Caki2 (cell line): ENCODE data around the gene ELK1. TPM values are rescaled to one million over a fixed set of nuclear protein-coding genes. Genes with fewer than 3 reads are reported as not detected.
"Not testable (repeated sequence)": the region's sequence is repeated elsewhere in the genome, so short reads cannot be mapped to it uniquely, and the experiment has no call there.

ENCODE experiments used
- DNase-seq: peaks from one replicate; pipeline ENCODE4 v3.0.0-alpha.2; 2015; ENCODE audit warnings: low read depth
- in situ Hi-C: cut with HindIII; loops from 2 replicates; pipeline ENCODE4 v1.10.0; 2016; ENCODE audit warnings: low sequenced_read_pairs, low pct_unique_long_range_greater_than_20kb, mixed read lengths
- total RNA-seq: library from RNA; depleted of rRNA; stranded (reverse); fragments of >200 nt; shearing (Covaris generic); gene quantifications from 2 replicates; pipeline ENCODE4 v1.2.3, GENCODE V29; 2014; ENCODE audit warnings: low replicate concordance; rRNA removed

ELK1 gene, protein sequence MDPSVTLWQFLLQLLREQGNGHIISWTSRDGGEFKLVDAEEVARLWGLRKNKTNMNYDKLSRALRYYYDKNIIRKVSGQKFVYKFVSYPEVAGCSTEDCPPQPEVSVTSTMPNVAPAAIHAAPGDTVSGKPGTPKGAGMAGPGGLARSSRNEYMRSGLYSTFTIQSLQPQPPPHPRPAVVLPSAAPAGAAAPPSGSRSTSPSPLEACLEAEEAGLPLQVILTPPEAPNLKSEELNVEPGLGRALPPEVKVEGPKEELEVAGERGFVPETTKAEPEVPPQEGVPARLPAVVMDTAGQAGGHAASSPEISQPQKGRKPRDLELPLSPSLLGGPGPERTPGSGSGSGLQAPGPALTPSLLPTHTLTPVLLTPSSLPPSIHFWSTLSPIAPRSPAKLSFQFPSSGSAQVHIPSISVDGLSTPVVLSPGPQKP
- 28.1 and 28.9 TPM in 2 replicates for total RNA-seq

GRCh38 chrX:47650164-47651042, at the start of gene ELK1:
Gene ELK1 (minus strand): TSS chrX:47650563. CDS start chrX:47641441, 9,122 bp downstream.
- DNase-seq = peak; percentile 98
- in situ Hi-C loops = no loop called here

- DNase-seq = no peak
- in situ Hi-C loops = no loop called here
Measured at GRCh38 chrX:47697181-47697580, 46.8 kb upstream of the ELK1 start.

DNA sequence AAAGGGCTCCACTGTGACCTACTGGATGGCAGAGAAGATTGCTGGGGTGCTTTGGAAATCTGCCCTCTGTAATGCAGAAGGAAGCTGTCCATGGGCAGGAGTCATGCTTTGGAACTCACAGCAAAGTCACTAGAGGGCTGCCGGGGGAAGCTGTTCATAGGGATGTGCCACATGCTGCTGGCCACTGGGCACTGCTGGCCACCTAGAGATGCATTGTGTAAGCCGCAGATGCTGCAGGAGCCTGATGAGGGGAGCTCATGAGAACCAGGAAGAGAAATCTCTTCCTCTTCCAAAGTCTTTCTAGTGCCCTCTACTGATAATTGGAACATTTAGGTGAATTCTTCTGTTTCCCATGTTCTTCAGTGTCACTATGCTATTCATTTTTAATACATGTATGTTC, 39.8 kb upstream of the ELK1 start:
- in situ Hi-C loops = no loop called here
- no peak for DNase-seq

GRCh38 chrX:47687263-47687662, 36.9 kb upstream of the ELK1 start:
- in situ Hi-C loops = no loop called here
- DNase-seq = no peak

GRCh38 chrX:47683829-47684205, 33.5 kb upstream of the ELK1 start:
- in situ Hi-C loops = no loop called here
- no peak for DNase-seq

GRCh38 chrX:47683184-47683828, 32.9 kb upstream of the ELK1 start:
- in situ Hi-C loops = no loop called here
- no peak for DNase-seq

- in situ Hi-C loops, DNase-seq: not testable (repeated sequence)
Measured at GRCh38 chrX:47675959-47676859, 25.8 kb upstream of the ELK1 start.

GRCh38 chrX:47674776-47675175, 24.4 kb upstream of the ELK1 start:
- no peak for DNase-seq
- in situ Hi-C loops = no loop called here

DNA sequence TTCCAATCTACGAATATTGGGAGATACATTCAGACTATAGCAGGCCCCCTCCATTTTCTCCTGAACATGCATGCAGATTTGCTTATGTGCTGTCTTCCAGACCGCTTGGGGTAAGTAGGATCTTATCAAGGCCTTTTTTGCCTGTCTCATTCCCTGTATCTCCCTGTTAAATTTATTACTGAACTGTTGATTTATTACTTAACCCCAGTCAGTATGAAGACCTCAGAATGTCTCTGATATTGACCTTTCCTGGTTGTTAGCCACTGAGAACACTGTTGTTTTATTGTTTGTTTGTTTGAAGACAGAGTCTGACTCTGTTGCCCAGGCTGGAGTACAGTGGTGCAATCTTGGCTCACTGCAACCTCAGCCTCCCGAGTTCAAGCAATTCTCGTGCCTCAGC, 15.4 kb upstream of the ELK1 start:
- DNase-seq, in situ Hi-C loops: not testable (repeated sequence)

DNA sequence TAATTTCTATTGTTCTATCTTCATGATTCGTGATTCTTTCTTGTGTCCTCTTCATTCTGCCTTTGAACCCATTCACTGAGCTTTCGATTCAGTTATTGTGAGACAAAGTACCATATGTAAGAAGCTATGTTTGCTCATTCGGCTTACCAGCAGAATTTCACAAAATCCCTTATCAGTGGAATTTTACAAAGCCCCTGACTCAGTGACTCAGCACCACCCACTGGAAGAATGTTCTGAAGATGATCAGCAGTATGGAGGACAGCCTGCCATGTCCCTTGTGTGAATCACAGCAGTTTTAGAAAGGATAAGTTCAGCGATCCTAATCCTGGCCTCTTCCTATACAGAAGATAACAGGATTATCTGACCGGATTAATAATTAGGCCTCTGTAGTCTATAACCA, 14.4 kb upstream of the ELK1 start:
- in situ Hi-C loops = no loop called here
- DNase-seq = no peak

DNA sequence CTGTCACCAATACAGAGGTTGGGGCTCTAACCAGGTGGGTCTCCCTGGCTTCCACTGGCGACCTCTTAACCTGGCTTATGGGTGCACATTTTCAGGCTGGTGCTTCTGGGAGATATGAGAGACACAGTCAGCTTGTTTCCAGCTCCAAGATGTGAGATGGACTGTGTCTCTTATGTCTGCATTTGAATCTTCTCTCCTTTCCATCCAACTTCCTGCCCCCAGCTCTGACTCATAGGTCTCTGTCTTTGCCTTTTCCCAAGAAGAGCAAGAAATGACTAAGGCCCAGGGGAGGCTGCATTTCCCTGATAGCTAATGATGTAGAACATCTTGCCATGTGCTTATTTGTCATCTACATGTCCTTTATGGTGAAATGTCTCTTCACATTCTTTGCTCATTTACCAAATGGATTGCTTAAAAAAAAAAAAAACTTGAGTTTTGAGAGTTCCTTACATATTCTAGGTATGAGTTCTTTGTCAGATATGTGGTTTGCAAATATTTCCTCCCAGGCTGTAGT, 11.8 kb upstream of the ELK1 start:
- DNase-seq = peak; percentile 78
- in situ Hi-C loops = no loop called here

DNA sequence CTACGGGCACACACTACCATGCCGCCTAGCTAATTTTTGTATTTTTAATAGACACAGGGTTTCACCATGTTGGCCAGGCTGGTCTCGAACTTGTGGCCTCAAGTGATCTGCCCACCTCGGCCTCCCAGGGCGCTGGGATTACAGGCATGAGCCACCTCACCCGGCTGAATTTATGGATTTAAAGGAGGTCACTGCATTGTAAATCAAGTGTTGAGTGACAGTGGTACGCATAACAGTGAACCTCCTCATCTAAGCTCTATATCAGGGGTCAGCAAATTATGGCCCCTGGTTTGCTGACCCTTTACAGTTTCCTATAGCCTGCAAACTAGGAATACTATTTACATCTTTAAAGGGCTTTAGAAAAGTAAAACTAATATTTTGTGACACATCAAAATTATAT, 11.2 kb upstream of the ELK1 start:
- no peak for DNase-seq
- in situ Hi-C loops = no loop called here

DNA sequence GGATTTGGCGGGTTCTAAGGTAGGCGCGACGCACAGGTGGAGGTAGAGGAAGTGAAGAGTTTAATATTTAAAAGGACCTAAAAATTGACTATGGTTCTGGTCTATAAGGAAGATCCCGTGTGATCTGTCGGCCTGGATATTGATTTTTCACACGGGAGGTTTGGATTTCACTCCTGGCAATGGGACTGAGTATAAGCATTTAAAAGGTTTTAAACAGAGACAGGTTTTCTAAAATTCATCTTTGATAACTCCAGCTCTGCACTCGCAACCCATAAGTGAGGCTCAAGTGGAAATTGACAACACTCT, 9.0 kb upstream of the ELK1 start:
- in situ Hi-C loops = no loop called here

GRCh38 chrX:47658684-47659420, 8.5 kb upstream of the ELK1 start, which contains the start of gene UXT:
Gene UXT (minus strand): TSS chrX:47659180. CDS start chrX:47658927, 253 bp downstream.
- in situ Hi-C loops = no loop called here
- DNase-seq = peak; percentile 95

More for the DNA sequence above, 9.0 kb upstream of the ELK1 start:
- no peak for DNase-seq

DNA sequence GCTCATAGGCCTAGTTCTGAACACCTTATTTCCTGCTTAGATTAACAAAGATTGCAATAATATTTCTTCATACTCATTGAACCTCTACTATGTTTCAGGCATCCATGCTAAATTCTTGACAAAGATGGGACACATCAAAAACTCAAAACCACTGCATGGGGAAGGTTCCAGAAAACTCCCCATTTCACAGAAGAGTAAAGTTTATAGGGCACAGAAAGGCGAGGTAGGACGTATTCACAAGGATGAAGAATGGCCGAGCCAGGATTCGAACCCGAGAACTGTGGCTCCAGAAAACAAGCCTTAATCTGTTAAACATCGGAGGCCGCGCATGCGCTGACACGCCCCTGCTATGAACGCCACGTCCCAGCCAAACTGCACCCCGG, 7.9 kb upstream of the ELK1 start:
- no peak for DNase-seq
- in situ Hi-C loops = no loop called here

GRCh38 chrX:47651043-47651905, 911 bp upstream of the ELK1 start:
- in situ Hi-C loops = no loop called here
- DNase-seq = no peak
